ENCODE results near the gene GCH1. TPM values are rescaled to one million over a fixed set of nuclear protein-coding genes. Genes with fewer than 3 reads are reported as not detected.
"Not testable (repeated sequence)": the region's sequence is repeated elsewhere in the genome, so short reads cannot be mapped to it uniquely, and the experiment has no call there.

Gene GCH1
- total RNA-seq, 1 donor from 2014 or later, result 3.1 TPM

GRCh38 chr14:54908190-54908589 lies 5.6 kb upstream of the GCH1 start:
- no peak for DNase-seq (ENCODE audit: low read depth)

GRCh38 chr14:54906075-54906474 lies 3.4 kb upstream of the GCH1 start:
- DNase-seq (ENCODE audit: low read depth), result no peak

- peak; percentile 12 for DNase-seq (ENCODE audit: low read depth)
Observed at GRCh38 chr14:54902143-54902520, 494 bp downstream of the GCH1 start.

DNA sequence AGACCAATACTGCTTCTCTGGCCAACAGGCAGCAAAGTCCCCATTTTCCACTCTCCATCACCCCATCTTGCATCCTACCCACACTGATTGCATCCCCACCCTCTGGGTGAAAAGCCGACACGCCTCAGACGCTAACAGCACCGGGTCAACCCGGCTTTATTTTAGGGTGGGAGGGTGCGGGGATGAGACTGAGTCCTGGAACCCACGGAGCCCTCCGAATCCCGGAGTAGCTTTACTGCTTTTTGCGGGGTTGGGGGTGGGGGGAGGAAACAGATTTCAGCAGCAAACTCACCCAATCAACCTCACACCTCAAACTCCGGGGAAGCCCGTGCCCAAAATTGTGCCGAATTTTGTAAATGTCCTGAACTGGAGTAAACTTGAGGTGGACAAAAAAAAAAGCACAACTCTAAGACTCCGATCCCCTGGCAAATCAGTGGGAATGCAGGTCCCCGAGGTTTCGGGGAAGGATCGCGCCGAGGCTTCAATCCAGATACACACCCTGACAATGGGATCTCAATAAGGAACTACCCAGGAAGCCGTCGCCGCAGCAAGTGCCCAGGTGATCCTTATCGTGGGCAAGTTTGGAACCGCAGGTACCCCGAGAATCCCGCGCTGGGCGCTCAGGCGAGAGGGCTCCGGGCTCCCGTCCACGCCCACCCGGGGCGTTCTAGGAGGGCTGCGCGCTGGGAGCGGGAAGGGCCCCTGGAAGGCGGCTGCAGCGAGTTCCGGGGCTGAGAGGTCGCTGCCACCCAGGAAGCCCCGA lies 1.1 kb downstream of the GCH1 start:
- DNase-seq (ENCODE audit: low read depth), result no peak

DNA sequence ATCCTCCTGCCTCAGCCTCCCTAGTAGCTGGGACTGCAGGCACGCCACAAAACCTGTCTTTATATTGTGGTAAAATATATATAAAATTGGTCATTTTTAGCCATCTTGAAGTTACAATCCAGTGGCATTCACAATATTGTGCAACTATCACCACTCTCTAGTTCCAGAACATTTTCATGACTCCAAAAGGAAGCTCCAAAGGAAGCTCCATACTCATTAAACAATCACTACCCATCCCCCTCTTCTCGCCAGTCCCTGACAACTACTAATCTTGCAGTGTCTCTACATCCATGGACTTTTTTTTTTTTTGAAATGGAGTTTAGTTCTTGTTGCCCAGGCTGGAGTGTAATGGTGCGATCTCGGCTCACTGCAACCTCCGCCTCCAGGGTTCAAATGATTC lies 3.1 kb downstream of the GCH1 start:
- DNase-seq (ENCODE audit: low read depth), result no peak

DNA sequence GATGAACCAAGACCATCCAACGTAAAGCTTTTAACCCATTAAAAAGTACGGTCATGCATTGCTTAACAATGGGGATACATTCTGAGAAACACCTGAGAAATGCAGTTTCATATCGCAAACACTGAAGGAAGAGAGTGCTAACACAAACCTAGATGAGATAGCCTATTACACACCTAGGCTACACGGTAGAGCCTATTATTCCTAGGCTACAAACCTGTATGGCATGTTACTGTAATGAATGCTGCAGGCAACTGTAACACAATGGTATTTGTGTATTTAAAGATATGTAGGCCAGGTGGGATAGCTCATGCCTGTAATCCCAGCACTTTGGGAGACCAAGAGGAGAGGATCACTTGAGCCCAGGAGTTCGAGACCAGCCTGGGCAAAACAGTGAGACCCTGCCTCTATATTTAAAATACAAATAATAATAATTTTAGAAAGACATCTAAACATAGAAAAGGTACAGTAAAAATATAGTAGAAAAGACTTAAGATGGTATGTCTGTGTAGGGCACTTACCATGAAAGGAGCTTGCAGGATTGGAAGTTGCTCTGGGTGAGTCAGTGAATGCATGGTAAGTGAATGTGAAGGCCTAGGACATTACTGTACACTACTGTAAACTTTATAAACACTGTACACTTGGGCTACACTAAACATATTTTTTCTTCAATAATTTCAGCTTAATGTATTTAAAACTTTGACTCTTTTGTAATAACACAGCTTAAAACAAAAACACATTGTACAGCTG lies 4.6 kb downstream of the GCH1 start:
- not testable (repeated sequence) for DNase-seq (ENCODE audit: low read depth)

- no peak for DNase-seq (ENCODE audit: low read depth)
Observed at GRCh38 chr14:54895683-54896082, 6.9 kb downstream of the GCH1 start.

GRCh38 chr14:54894995-54895394 lies 7.6 kb downstream of the GCH1 start:
- DNase-seq (ENCODE audit: low read depth), result peak; percentile 20

- peak; percentile 69 for DNase-seq (ENCODE audit: low read depth)
Observed at GRCh38 chr14:54893151-54893760, 9.4 kb downstream of the GCH1 start.

DNA sequence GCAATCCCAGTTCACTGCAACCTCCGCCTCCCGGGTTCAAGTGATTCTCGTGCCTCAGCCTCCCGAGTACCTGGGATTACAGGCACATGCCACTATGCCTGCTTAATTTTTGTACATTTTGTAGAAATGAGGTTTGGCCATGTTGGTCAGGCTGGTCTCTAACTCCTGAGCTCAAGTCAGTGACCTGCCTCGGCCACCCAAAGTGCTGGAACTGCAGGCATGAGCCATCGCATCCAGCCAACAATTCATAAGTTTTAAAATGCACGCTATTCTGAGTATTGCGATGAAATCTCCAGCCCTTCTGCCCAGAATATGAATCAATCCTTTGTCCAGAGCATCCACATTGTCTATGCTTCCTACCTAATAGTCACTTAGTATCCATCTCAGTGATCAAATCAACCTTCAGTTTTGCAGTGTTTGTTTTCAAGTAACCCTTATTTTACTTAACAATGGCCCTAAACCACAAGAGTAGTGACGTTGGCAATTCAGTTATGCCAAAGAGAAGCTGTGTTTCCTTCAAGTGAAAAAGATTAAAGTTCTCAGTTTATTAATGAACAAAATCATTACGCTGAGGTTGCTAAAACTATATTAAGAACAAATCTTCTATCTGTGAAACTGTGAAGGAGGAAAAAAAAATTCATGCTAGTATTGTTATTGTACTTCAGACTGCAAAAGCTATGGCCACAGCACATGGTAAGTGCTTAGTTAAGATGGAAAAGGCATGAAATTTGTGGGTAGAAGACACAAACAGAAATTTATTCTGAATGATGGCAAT lies 11.0 kb downstream of the GCH1 start:
- DNase-seq (ENCODE audit: low read depth), result peak; percentile 10

DNA sequence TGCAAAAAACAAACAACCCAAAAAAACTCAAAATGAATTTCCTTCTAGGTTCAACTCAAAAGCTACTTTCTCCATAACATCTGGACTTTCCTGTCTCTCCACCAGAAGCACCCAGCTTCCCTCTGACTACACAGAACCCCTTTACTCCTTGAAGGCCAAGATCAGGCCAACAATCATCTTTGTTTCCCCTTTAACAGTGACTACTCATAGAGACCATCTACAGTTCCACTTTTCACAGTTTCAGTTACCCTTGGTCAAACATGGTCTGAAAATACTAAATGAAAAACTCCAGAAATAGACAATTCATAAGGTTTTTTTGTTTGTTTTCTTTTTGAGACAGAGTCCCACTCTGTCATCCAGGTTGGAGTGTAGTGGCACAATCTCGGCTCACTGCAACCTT lies 11.8 kb downstream of the GCH1 start:
- no peak for DNase-seq (ENCODE audit: low read depth)

DNA sequence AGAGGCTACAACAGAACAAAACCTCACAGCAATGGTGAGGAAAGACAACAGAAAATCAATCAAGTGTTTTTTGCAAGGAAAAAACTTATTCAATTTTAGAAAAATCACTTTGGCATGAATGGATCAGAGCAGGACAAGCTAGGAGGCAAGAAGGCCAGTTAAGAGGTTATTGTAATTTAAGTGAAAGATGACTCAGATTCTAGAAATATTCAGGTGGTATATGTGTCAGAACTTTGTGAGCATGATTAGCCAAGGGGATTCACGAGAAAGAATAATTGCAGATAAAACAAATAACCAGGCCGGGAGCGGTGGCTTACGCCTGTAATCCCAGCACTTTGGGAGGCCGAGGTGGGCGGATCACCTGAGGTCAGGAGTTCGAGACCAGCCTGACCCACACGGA lies 12.7 kb downstream of the GCH1 start:
- peak; percentile 47 for DNase-seq (ENCODE audit: low read depth)

GRCh38 chr14:54882521-54882920 lies 20.1 kb downstream of the GCH1 start:
- DNase-seq (ENCODE audit: low read depth), result no peak

GRCh38 chr14:54881761-54882401 lies 20.7 kb downstream of the GCH1 start:
- DNase-seq (ENCODE audit: low read depth), result no peak

GRCh38 chr14:54881235-54881760 lies 21.3 kb downstream of the GCH1 start:
- DNase-seq (ENCODE audit: low read depth), result no peak

DNA sequence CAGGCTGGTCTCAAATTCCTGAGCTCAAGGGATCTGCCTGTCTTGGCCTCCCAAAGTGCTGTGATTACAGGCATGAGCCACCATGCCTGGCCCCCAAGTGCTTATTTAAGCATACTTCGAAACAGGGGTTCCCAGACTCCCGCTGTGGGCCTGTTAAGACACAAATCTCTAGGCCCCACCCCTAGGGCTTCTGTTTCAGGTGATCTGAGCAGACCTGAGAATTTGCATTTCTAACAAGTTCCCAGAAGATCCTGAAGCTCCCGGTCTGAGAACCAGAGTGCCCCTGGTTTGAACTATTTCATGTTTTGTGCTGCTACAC lies 25.0 kb downstream of the GCH1 start:
- DNase-seq (ENCODE audit: low read depth), result no peak

GRCh38 chr14:54877015-54877702 lies 25.5 kb downstream of the GCH1 start:
- no peak for DNase-seq (ENCODE audit: low read depth)

DNA sequence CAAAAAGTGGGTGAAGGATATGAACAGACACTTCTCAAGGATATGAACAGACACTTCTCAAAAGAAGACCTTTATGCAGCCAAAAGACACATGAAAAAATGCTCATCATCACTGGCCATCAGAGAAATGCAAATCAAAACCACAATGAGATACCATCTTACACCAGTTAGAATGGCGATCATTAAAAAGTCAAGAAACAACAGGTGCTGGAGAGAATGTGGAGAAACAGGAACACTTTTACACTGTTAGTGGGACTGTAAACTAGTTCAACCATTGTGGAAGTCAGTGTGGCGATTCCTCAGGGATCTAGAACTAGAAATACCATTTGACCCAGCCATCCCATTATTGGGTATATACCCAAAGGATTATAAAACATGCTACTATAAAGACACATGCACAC lies 27.0 kb downstream of the GCH1 start:
- not testable (repeated sequence) for DNase-seq (ENCODE audit: low read depth)

GRCh38 chr14:54870154-54871090 lies 32.2 kb downstream of the GCH1 start:
- DNase-seq (ENCODE audit: low read depth), result not testable (repeated sequence)

DNA sequence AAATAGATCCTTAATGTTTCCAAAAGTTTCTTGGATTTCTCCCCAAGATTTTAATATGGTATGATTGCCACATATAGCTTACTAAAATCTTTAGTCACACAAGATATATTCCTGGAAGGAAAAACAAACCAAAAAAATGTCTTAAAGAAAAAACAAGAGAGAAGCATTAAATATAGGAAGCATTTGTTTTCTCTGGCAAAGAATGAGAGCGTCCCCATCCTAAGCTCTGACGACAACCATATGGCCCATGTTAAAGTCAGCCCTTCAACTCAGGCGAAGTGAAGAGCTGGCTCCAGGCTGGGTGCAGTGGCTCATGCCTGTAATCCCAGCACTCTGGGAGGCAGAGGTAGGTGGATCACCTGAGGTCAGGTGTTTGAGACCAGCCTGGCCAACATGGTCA lies 35.6 kb downstream of the GCH1 start:
- no peak for DNase-seq (ENCODE audit: low read depth)

All from renal cortical epithelial cell (primary cell).